CD4-positive, alpha-beta T cell treated with Interleukin-4 for 1 hour (primary cell): ENCODE data around the gene MKLN1.
"Not testable (repeated sequence)": the region's sequence is repeated elsewhere in the genome, so short reads cannot be mapped to it uniquely, and the experiment has no call there.

Experiments
- DNase-seq, 2 donors: peaks; one replicate each; pipeline ENCODE4 v3.0.0-alpha.2; 2020 to 2022

Gene MKLN1

DNA sequence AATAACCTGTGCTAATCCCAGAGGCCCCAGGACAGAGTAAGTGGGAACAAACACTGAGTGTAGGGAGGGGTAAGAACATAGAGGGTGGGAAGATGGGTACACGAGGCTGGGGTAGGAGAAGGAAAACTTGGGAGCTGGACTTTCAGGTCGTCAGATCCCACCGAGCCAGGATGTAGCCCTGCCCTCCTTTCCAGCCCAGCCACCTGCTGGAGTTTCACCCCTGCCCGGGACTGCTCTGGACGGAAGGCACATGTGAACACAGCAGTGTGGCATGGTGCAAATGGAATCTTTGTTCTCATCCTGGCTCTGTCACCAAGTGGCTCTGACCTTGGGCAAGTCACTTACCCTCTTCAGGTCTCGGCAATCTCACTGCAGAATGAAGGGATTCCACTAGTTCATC, 176.0 kb downstream of the MKLN1 start:
- no peak for DNase-seq

DNA sequence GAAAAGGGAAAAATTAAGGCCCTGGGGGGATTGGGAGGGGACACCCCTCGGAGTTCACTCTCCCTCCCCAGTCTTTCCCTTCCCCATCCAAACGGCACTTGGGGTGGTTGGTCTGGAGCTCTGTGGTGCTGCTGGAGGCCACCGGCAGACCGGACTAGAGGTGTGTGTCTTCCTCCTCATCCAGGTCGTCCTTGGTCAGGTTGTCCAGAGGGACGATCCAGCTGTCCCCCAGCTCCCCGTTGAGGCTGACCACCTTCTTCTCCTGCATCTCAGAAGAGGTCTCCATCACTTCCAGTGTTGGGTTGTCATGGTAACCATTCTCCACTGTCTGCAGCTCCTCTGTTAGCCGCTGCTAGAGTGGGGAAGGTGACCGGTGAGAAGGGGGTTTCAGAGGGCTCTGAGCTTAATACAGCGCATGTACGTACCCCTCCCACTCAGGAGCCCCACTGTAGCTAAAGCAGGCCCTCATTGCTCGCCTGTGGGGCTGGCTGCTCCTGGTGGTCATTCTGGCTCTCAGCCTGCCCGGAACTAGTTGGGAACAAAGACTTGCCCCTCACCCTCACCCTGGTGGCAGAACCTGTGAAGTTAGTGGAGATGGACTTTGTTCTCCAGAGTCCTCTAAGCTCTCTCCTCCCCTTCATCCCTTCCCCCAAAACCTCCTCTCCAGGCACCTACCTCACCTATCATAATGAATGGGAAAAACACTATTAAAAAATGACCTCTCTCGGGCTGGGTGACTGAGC, 176.7 kb downstream of the MKLN1 start:
- no peak for DNase-seq

DNA sequence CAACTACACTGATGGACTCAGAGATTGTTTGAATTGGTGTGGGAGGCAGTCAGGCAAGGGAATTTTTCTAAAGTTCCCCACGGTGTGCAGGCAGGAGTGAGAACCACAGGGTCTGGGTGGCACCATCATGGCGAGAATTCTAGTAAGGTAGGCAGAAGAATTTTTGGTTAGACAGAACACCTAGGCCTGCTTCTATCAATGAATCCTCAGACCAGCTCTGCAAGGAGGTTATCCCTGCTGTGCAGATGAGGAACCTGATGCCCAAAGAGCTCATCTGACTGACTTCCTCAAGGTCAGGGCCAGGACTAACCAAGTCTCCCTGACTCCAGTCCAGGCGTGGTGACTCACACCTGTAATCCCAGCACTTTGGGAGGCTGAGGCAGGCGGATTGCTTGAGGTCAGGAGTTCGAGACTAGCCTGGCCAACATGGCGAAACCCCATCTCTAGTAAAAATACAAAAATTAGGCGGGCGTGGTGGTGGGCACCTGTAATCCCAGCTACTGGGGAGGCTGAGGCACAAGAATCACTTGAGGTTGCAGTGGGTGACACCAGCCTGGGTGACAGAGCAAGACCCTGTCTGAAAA, 177.5 kb downstream of the MKLN1 start:
- DNase-seq: not testable (repeated sequence)

DNA sequence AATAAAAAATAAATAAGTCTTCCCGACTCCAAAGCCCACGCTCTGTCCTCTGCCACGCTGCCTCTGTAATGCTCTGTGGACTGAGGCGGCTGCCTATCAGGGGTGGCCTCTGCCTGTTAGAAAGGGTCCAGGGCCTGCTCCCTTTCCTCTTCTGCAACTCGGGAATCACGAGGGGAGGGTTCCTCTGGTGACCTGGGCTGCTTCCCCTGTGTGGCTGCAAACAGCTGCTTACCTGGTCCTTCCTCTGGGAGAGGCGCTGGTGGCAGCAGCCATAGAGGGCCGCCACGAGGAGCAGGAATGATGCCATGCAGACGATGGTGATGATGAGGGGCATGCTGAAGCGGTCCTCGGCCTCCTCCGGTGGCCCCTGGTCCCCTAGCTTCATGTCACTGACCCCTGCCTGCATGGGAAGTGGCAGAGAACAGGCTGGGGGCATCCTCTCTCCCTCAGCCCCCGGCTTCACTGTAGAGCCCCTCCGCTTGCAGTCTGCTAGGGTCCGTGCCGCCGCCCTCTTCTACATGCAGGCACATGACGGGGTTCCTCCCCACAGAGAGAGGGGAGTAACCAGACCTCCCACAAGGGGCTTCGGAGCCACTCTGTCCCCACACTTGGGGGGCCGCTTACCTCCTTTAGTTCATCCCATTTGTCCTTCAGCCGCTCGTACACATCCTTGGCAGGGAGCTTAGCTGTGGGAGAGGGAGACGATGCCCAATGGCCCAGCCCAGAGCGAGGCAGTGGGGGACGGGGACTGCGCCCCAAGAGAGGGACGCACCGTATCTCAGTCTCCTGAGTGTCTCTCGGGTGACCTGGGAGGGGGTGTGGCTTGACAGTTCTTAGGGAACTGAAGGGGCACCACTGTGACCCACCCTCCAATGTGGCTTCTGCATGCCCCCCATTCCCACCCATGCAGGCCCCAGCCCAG, 178.2 kb downstream of the MKLN1 start:
- no peak for DNase-seq

DNA sequence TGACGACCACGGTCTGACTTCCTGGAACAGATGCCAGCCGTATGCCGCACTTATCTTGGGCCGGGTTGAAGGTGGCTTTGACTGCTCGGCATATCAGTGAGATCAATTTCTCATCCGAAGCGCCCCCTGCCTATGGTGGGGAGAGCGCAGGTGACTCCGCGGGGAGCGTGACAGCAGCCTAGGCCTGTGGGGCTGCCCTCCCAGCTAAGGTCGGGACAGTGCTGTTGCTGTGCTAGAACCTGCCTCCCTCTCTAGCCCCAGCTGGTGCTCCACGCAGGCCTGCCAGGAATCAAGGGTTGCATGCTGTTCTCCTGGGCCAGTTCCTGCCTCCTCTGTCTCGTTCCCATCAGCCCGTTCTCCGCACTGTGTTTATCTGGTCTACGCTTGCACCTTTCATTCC, 178.9 kb downstream of the MKLN1 start:
- no peak for DNase-seq

DNA sequence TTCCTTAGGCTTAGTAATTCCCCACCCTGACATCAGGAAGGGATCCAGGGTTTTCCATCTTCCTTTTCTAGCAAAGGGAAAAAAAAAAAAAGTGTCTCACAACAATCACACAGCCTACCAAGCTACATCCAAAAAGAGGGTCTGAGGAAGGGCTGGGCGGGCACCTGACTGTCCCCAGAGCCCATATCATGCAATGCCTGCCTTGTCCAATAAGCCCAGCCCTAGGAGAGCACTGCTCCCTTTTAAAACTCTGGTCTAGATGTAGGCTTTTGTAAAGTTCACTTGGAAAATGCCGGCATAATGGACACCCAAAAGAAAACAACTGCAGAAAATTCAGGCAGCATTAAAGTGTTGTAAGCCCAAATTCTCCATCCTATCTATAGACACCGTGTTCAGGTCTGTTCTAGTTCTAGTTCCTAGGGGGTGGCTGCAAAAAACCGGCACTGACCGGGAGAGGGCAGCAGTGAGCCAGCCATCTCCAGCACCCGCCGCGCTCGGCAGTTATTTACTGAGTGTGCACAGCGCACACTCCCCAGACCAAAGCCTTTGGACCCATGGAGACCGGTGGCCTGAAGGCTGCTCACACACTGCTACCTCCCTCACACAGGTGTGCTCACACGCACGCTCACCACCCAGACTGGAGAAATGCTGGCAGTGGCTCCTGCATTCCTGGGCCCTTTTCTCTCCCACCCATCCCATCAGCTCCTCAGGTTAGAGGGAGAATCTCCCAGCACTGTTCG, 180.1 kb downstream of the MKLN1 start:
- peak; percentile 74 for DNase-seq

DNA sequence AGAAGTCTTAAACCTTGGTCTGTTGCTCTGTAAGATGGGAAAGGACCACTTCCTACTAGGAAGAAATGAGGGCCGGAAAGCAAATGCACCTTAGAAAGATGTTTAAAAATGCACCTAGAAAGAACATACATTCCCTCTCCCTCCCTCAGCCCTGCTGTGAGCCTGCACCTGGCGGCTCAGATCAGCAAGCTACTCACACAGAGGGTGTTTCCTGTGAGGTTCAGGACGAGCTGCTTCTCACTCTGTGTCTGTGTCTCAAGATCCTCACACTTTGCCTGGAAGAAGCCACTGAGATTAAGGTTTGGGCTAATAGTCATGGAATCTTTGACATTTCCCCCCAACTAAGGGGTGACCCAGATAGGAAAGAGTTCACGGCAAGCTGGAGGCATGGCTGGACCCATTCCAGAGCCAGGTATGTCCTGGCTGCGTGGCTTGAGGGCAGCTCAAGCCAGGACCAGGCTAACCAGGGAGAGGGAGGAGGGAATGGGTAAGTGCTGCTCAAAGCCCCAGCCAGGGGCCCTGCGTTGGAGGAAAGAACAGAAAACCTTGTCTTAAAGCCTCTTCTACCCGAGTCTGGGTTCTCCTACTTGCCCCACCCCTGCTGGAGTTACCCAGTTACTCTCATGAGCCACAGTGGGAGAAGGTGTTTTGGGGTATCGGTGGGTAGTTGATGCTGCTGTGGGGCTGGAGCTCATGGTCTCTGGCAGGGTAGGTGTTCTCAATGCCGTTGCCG, 181.2 kb downstream of the MKLN1 start:
- no peak for DNase-seq

DNA sequence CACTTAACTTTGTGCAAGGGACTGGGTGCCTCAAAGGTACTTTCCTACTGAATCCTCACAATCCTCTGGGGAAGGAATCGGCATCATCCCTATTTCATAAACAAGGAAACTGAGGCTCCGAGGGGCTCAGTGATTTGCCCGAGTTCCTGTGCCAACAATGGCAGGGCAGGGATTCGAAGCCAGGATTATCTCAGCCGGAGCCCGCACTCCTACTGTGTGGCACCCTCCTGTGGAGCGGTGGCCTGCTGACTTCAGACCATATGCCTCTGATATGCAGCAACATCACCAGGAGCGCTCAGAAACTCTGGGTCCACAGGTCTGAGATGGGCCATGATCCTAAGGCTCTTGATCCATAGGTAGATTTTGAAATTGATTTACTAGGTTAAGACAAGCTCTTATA, 182.1 kb downstream of the MKLN1 start:
- no peak for DNase-seq

DNA sequence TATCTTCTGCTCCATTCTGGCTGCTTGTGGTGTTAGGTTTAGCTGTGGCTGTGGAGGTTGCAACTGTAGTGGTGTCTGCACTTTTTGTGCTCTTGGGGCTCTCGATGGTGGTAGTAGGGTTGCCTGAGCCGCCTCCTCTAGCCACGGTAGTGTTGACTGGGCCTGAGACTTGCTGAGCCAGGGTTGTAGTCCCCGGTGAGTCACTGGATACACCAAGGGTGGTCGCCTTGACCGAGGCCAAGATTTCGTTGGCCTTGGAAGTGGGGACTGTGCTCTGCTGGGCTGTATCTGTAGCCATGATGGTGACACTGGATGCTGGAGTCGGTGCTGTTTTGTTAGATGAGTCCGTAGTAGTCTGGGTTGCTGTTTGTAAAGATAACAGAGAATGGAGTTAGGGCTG, 183.4 kb downstream of the MKLN1 start:
- no peak for DNase-seq

DNA sequence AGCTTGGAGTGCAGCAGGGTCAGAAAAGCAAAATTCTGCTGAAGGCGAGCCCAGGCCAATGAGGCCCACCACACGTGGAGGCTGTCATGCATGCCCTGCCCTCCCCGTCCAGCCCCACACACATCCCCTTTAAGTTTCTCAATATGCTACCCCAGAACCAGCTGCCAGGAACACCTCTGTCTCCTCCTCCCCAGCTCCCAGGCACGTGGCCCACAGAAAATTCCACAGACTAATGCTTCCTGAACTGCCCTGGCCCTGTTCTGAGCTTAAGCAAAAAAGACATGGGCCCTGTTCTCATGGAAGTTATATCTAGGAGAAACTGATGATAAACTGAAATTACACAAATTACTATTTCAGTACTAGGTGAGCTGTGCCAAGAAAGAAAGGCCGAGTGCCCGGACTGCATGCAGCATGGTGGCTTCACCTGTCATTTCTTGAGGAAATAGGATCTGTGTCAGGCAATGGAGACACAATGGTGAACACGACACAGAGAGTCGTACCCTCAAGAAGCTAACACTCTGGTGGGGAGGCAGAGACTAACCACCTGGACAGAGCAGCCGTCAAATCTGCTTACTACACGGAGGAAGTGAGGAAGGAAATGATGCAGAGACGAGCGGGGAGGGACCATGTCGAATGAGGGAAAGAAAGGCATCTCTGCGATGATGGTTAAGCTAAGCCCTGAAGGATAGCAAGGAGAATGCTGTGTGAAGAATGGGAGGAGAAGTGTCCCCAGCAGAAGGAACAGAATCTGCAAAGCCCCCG, 184.3 kb downstream of the MKLN1 start:
- DNase-seq: no peak

DNA sequence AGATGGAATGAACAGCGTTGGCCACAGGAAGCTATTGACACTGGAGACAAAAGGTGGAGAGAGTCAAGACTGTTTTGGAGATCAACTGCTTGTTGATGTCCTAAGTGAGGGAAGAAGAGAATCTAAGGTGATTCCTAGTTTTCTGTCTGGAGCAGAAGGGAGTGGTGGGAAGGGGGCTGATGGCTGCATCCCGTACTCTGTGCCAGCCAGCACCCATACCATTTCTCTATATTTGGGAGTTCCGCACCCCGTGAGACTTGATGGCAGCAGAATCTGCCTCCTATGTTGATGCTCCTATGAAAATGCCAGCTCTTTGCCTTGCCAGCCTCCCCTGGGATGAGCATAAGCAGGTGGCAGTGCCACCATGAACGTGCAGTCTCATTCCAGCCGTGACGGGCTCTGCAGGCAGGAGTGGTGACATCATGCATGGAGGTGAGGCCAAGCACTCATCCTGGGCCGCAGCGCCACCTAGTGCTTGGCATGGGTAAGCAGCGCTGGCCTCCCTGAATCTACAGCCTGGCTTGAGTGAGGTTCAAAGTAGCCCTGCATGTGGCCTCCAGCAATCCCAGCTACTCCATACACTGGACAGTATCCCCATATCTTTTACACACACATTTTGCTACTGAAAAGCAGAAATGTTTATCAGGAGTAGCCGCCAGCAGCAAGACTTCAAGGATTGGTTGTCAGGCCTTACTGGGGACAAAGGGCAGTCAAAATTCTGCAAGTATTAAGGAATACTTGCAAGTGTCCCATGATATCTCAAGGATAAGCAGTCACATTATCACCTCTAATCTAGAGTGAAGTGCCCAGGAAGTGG, 185.8 kb downstream of the MKLN1 start:
- DNase-seq: peak; percentile 70 to 72

DNA sequence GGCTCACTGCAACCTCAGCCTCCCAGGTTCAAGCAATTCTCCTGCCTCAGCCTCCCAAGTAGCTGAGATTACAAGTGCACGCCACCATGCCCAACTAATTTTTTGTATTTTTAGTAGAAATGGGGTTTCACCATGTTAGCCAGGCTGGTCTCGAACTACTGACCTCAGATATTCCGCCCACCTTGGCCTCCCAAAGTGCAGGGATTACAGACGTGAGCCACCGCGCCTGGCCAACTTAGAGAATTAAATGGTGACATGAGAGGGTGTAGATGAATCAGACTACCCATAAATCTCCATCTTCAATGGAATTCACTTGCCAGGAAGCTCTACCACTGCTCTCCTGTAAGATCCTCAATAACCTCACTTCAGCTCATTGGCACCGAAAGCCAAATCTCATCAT, 187.8 kb downstream of the MKLN1 start:
- not testable (repeated sequence) for DNase-seq

DNA sequence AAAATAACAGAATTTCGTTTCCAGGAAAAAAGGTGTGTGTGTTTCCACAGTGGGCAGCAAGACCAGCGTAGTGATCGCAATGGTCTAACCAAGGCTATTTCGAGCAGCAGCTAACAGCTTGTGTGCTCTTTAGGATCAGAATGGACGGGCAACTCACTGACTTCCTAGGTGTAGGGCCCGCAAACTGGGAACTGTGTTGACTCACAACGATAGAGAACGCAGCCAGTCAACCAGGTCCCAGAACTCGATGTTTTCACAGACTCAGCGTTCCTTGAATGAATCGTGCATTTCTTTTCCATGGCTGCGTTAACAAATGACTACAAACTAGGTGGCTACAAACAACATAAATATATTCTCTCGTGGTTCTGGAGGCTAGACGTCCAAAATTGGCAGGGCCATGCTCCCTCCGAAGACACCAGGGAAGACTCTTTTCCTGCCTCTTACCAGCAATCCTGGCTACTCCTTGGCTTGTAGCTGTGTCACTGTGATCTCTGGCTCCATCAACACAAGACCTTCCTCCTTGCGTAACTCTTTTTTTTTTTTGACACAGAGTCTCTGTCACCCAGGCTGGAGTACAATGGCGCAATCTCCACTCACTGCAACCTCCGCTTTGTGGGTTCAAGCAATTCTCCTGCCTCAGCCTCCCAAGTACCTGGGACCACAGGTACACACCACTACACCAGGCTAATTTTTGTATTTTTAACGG, 189.7 kb downstream of the MKLN1 start:
- DNase-seq: no peak

DNA sequence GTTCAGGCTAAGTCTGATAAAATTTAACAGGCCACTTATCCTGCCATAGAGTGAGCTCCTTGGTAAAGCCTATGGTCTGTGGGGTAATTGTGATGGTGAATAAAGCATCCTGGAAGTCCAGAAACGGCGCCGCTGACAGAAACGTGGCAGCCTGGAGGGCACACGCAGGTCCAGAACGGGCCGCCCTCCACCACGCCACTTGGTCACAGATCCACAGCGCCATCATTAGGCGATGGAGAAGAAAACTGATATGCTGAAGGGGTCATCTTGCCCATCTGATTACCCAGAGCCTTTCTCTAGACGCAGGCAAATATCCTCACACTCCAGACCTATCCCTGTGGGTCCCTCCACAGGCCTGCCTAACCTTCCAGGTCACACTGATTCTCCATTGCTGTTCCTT, 190.9 kb downstream of the MKLN1 start:
- no peak for DNase-seq

DNA sequence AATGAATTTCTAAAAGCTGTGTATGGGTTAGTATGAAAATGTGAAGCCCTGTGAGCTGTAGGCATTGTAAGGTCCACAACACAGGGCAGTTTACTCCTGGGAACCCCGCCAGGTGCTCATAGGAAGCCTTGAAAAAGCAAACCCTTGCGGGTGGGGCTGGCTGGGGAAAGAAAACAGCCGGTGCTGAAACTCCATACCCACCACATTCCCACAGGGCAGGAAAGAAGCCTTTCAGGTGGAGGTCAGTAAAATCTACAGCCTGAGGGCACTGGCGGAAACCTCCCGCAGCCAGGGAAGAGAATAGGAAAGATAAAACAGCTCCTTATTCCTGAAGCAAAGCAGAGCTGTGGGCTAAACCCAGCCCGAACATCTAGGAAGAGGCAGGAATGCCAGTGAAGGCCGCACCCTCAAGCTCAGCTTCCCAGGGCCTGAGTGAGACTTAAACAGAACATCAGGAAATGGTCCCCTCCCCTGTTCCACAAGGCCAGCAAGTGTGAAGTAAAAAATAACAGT, 194.0 kb downstream of the MKLN1 start:
- DNase-seq: no peak

DNA sequence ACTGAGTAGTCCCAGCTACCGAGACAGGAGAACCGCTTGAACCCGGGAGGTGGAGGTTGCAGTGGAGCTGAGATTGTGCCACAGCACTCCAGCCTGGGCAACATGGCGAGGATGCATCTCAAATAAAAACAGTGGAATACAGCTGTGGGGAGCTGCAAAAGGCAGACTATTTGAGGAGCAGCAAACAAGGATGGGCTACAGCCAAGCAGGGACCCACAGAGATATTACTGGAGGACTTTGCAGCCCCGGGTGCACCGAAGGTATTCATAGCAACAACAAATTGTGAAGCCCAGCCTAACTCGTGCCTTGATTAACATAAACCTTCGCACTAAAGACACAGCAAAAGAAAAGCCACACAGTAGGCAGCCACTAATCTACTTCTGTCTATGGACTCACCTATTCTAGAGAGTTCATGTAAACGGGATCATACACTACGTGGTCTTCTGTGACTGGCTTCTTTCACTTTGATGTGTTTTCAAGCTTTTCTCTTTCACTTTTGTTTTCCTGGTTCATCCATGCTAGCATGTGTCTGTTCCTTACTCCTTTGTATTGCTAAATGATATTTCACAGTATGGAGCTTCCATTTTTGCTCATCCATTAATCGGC, 194.8 kb downstream of the MKLN1 start:
- DNase-seq: peak in 1 of 2 donors; percentile 32

DNA sequence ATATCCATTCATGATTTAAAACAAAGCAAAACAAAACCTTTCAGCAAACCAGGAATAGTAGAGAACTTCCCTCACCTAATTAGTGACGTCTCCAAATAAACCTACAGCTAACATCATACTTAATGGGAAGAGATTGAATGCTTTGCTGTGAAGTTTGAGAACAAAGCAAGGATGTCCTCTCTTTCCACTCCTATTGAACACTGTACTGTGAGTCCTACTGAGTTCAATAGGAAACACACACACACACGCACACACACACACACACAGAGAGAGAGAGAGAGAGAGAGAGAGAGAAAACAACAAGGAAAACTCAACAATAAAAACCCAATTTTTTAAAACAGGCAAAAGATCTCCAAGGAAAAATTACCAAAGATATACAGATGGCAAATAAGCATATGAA, 196.4 kb downstream of the MKLN1 start:
- DNase-seq: no peak

DNA sequence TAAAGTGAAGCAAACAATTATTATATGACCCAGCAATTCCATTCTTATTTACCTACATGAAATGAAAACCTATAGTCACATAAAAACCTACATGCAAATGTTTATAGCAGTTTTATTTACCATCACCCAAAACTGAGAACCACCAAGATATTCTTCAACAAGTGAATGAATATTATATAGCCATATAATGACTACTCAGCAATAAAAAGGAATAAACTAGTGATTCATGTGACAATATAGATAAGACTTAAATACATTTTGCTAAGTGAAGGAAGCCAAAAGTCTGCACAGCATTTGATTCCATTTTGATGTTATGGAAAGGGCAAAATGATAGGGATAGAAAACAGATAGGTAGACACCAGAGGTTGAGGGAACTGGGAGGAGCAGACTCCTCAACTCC, 197.0 kb downstream of the MKLN1 start:
- DNase-seq: no peak

DNA sequence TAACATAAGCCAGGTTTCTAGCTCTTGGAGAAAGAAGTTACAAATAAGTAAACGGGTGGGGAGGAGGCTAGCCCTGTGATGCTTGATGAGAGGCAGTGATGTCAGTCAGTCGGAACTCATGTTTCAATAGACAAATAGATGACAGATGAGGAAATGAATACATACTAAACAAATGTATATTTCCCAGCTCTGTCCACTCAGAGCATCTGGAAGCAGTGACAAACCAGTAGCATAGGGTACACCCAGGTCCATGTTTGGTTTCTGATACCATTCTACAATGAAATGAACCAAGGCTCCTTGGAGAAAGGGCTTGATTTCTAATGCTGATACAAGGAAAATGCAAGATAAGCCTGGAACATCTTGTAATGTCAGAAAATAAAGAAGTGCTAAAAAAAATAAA, 198.1 kb downstream of the MKLN1 start:
- no peak for DNase-seq
